H1 (cell line): ENCODE measurements around the gene SYT17. TPM values are rescaled to one million over a fixed set of nuclear protein-coding genes. Genes with fewer than 3 reads are reported as not detected.

Source experiments
- CTCF ChIA-PET: fragments of 300-600 bp; sonication (Branson Sonifier 250); formaldehyde crosslinking; loops from one replicate; lab custom pipeline; 2021; ENCODE audit not compliant: partially characterized antibody; lab: Charles Lee
- POLR2A ChIA-PET: fragments of 300-600 bp; sonication (Branson Sonifier 250); formaldehyde crosslinking; loops from one replicate; lab custom pipeline; 2021; ENCODE audit warnings: inconsistent platforms; ENCODE audit not compliant: partially characterized antibody; lab: Charles Lee
- DNase-seq, 2 experiments: peaks; one replicate each; pipeline versions ENCODE4 v3.0.0 to v3.0.0-alpha.2; 2010 to 2022; ENCODE audit warnings: low spot score in 2 of 2, low read depth in 1 of 2, mixed read lengths in 1 of 2
- FAIRE-seq: peaks from 2 replicates; lab custom pipeline; 2011; peaks lifted over from hg19 to GRCh38; lab: Jason Lieb, UNC
- H2AFZ ChIP-seq: 2 replicates; pipeline ENCODE4 v1.8.1; 2012; ENCODE audit warnings: low read length, inconsistent platforms
- H2AK5ac ChIP-seq: 2 replicates; pipeline ENCODE4 v1.6.1; 2013; ENCODE audit warnings: low read depth, low read length
- H2BK120ac ChIP-seq: replicated peaks from 2 replicates; pipeline ENCODE3; 2013; ENCODE audit warnings: low read depth, low read length, inconsistent platforms
- H2BK12ac ChIP-seq: 2 replicates; pipeline ENCODE4 v1.6.1; 2013; ENCODE audit warnings: low read depth, low read length
- H2BK15ac ChIP-seq: 2 replicates; pipeline ENCODE4 v1.6.1; 2013; ENCODE audit warnings: low read length
- H2BK20ac ChIP-seq: 2 replicates; pipeline ENCODE4 v1.6.1; 2013; ENCODE audit warnings: low read length
- H2BK5ac ChIP-seq: 2 replicates; pipeline ENCODE4 v1.6.1; 2013; ENCODE audit warnings: low read depth, low read length
- H3K14ac ChIP-seq: 2 replicates; pipeline ENCODE4 v1.6.1; 2013; ENCODE audit warnings: inconsistent platforms; ENCODE audit not compliant: insufficient read length
- H3K18ac ChIP-seq: 2 replicates; pipeline ENCODE4 v1.6.1; 2013; ENCODE audit warnings: low read length; ENCODE audit errors: extremely low read depth
- H3K23ac ChIP-seq: 2 replicates; pipeline ENCODE4 v1.6.1; 2013; ENCODE audit warnings: inconsistent platforms; ENCODE audit not compliant: insufficient read length
- H3K23me2 ChIP-seq: 2 replicates; pipeline ENCODE4 v1.6.1; 2013; ENCODE audit warnings: low read depth, low read length
- H3K27ac ChIP-seq: 2 replicates; pipeline ENCODE4 v1.6.1; 2011; ENCODE audit warnings: low read depth, low read length, inconsistent platforms
- H3K27me3 ChIP-seq, 4 experiments: replicated peaks in 1 of 4; 1 replicate in 1 of 4; 2 replicates in 3 of 4; pipeline versions ENCODE4 v1.6.1 to v1.8.1; 2011 to 2013; ENCODE audit warnings: low read length in 3 of 4, mild to moderate bottlenecking in 3 of 4, inconsistent platforms in 2 of 4, mixed read lengths in 2 of 4, moderate library complexity in 1 of 4; ENCODE audit not compliant: control insufficient read depth in 3 of 4, insufficient read depth in 3 of 4; ENCODE audit errors: extremely low read depth in 1 of 4
- H3K36me3 ChIP-seq, 4 experiments: 2 replicates each; pipeline versions ENCODE4 v1.6.1 to v1.8.1; 2011 to 2013; ENCODE audit warnings: mild to moderate bottlenecking in 4 of 4, low read length in 3 of 4, moderate library complexity in 2 of 4, control low read depth in 1 of 4, inconsistent platforms in 1 of 4; ENCODE audit not compliant: insufficient read depth in 4 of 4, control insufficient read depth in 2 of 4
- H3K4ac ChIP-seq: replicated peaks from 2 replicates; pipeline ENCODE3; 2013; ENCODE audit warnings: low read length, low read depth, mixed read lengths, inconsistent platforms; ENCODE audit not compliant: insufficient read length
- H3K4me1 ChIP-seq, 4 experiments: replicated peaks in 1 of 4; 1 replicate in 1 of 4; 2 replicates in 3 of 4; pipeline versions ENCODE4 v1.6.1 to v1.8.1; 2011 to 2013; ENCODE audit warnings: low read length in 3 of 4, inconsistent platforms in 2 of 4, mixed read lengths in 1 of 4; ENCODE audit not compliant: insufficient read depth in 4 of 4, control insufficient read depth in 3 of 4
- H3K4me2 ChIP-seq, 2 experiments: 2 replicates each; pipeline versions ENCODE4 v1.6.1 to v1.8.1; 2011 to 2013; ENCODE audit warnings: low read depth in 2 of 2, low read length in 2 of 2, control low read depth in 1 of 2, inconsistent platforms in 1 of 2, mild to moderate bottlenecking in 1 of 2; ENCODE audit not compliant: insufficient read depth in 1 of 2
- H3K4me3 ChIP-seq, 4 experiments: fragments of 200-600, 300-600 bp in 1 of 4; sonication (generic), shearing (Covaris generic), sonication (Bioruptor Twin) in 1 of 4; 2 replicates each; pipeline versions ENCODE4 v1.5.1 to v1.8.1; 2011 to 2016; ENCODE audit warnings: low read length in 4 of 4, low read depth in 3 of 4, control low read depth in 2 of 4, inconsistent platforms in 2 of 4, mild to moderate bottlenecking in 2 of 4, mixed read lengths in 1 of 4, moderate library complexity in 1 of 4; ENCODE audit not compliant: insufficient read depth in 2 of 4; ENCODE audit errors: extremely low read depth in 1 of 4
- H3K56ac ChIP-seq: replicated peaks from 2 replicates; pipeline ENCODE3; 2013; ENCODE audit warnings: low read depth, mild to moderate bottlenecking, mixed read lengths, low read length, inconsistent platforms; ENCODE audit not compliant: insufficient read length
- H3K79me1 ChIP-seq: 2 replicates; pipeline ENCODE4 v1.6.1; 2013; ENCODE audit warnings: low read depth, low read length, control low read depth
- H3K79me2 ChIP-seq, 2 experiments: 2 replicates each; pipeline versions ENCODE4 v1.6.1 to v1.8.1; 2012 to 2013; ENCODE audit warnings: low read length in 2 of 2, mild to moderate bottlenecking in 2 of 2, inconsistent platforms in 1 of 2; ENCODE audit not compliant: insufficient read depth in 2 of 2, control insufficient read depth in 1 of 2
- H3K9ac ChIP-seq, 4 experiments: replicated peaks in 1 of 4; 1 replicate in 1 of 4; 2 replicates in 3 of 4; pipeline versions ENCODE4 v1.6.1 to v1.8.1; 2011 to 2013; ENCODE audit warnings: low read depth in 3 of 4, low read length in 3 of 4, control low read depth in 2 of 4, mild to moderate bottlenecking in 2 of 4, moderate library complexity in 2 of 4, inconsistent platforms in 1 of 4; ENCODE audit errors: extremely low read depth in 1 of 4
- H3K9me3 ChIP-seq, 2 experiments: 2 replicates each; pipeline versions ENCODE4 v1.6.1 to v1.8.1; 2012 to 2013; ENCODE audit warnings: mild to moderate bottlenecking in 2 of 2, moderate library complexity in 2 of 2, control low read depth in 1 of 2, inconsistent platforms in 1 of 2, low read depth in 1 of 2, low read length in 1 of 2, mixed read lengths in 1 of 2; ENCODE audit not compliant: insufficient read depth in 2 of 2
- H4K20me1 ChIP-seq, 2 experiments: replicated peaks in 1 of 2; 2 replicates each; pipeline versions ENCODE3 to v1.8.1; 2011 to 2013; ENCODE audit warnings: inconsistent platforms in 2 of 2, low read length in 2 of 2, mild to moderate bottlenecking in 1 of 2; ENCODE audit not compliant: insufficient read depth in 2 of 2, control insufficient read depth in 1 of 2
- H4K5ac ChIP-seq: 2 replicates; pipeline ENCODE4 v1.6.1; 2013; ENCODE audit warnings: low read length, low read depth, mixed read lengths, inconsistent platforms; ENCODE audit not compliant: insufficient read length
- H4K8ac ChIP-seq: 2 replicates; pipeline ENCODE4 v1.8.0; 2013; ENCODE audit warnings: mild to moderate bottlenecking, moderate library complexity, low read length, inconsistent platforms; ENCODE audit not compliant: insufficient read depth; ENCODE audit errors: extremely low read depth
- H4K91ac ChIP-seq: replicated peaks from 2 replicates; pipeline ENCODE3; 2013; ENCODE audit warnings: low read length, mixed read lengths, inconsistent platforms; ENCODE audit not compliant: insufficient read length
- BACH1 ChIP-seq: IDR thresholded peaks from 2 replicates; pipeline ENCODE4 v1.6.1; 2012; ENCODE audit warnings: low read length, improper control_type of control experiment
- CBX5 ChIP-seq: fragments of 300-800, 300-1000 bp; sonication (generic); IDR thresholded peaks from 2 replicates; pipeline ENCODE4 v1.7.1; 2016; ENCODE audit warnings: antibody characterized with exemption, low read length, low read depth
- CEBPB ChIP-seq: IDR thresholded peaks from 2 replicates; pipeline ENCODE4 v1.6.1; 2012; ENCODE audit warnings: low read depth, low read length
- CHD2 ChIP-seq: IDR thresholded peaks from 2 replicates; pipeline ENCODE4 v1.6.1; 2012; ENCODE audit warnings: low read length, improper control_type of control experiment
- CTBP2 ChIP-seq: IDR thresholded peaks from 2 replicates; pipeline ENCODE4 v1.7.0; 2011; ENCODE audit warnings: borderline replicate concordance, mild to moderate bottlenecking, moderate library complexity, mixed read lengths, low read length; ENCODE audit not compliant: insufficient read depth, insufficient read length
- EP300 ChIP-seq, 2 experiments: IDR thresholded peaks; 1 replicate in 1 of 2; 2 replicates in 1 of 2; pipeline ENCODE4 v1.6.1; 2011 to 2012; ENCODE audit warnings: low read depth in 2 of 2, low read length in 2 of 2, mild to moderate bottlenecking in 2 of 2, borderline replicate concordance in 1 of 2, inconsistent platforms in 1 of 2, moderate library complexity in 1 of 2
- JUND ChIP-seq: IDR thresholded peaks from 2 replicates; pipeline ENCODE4 v1.6.1; 2011; ENCODE audit warnings: mild to moderate bottlenecking, improper control_type of control experiment, low read length
- KDM4A ChIP-seq: IDR thresholded peaks from one replicate; pipeline ENCODE4 v1.7.1; 2012; ENCODE audit warnings: low read depth, mild to moderate bottlenecking, moderate library complexity, low read length, inconsistent platforms; ENCODE audit not compliant: severe bottlenecking
- KDM5A ChIP-seq: fragments of 200-600 bp; IDR thresholded peaks from 2 replicates; pipeline ENCODE4 v1.7.1; 2012; ENCODE audit warnings: mild to moderate bottlenecking, low read length, inconsistent platforms, mixed read lengths
- MAX ChIP-seq: IDR thresholded peaks from 2 replicates; pipeline ENCODE4 v1.6.1; 2012; ENCODE audit warnings: inconsistent platforms
- POLR2AphosphoS5 ChIP-seq: IDR thresholded peaks from 2 replicates; pipeline ENCODE4 v1.6.1; 2011; ENCODE audit warnings: low read depth, low read length
- SP4 ChIP-seq: IDR thresholded peaks from 2 replicates; pipeline ENCODE4 v1.6.1; 2012; ENCODE audit warnings: low read length, inconsistent platforms
- SRF ChIP-seq: IDR thresholded peaks from 2 replicates; pipeline ENCODE4 v1.6.1; 2011; ENCODE audit warnings: mild to moderate bottlenecking, low read depth, low read length, moderate library complexity
- TAF1 ChIP-seq: IDR thresholded peaks from 2 replicates; pipeline ENCODE4 v1.6.1; 2011; ENCODE audit warnings: mild to moderate bottlenecking, low read depth, low read length
- ZNF274 ChIP-seq: IDR thresholded peaks from 2 replicates; pipeline ENCODE4 v1.7.0; 2012; ENCODE audit warnings: low read length, borderline replicate concordance; ENCODE audit errors: extremely low read depth
- WGBS, 2 experiments: shearing (Covaris generic) in 1 of 2; methylation state at CpG; one replicate each; pipeline versions ENCODE4 v1.1.6 to v1.1.7; 2013 to 2015; ENCODE audit warnings: low lambda C conversion rate in 2 of 2, mixed read lengths in 2 of 2, inconsistent platforms in 1 of 2, low coverage in 1 of 2, missing lambda C conversion rate in 1 of 2; ENCODE audit not compliant: insufficient replicate concordance in 2 of 2, insufficient coverage in 1 of 2, insufficient read length in 1 of 2; ENCODE audit errors: extremely low coverage in 1 of 2, missing lambda C conversion rate in 1 of 2; 5-methylcytosine and 5-hydroxymethylcytosine counted together
- polyA plus RNA-seq, 7 experiments: library from polyadenylated mRNA; depleted of rRNA in 3 of 7; stranded (reverse) in 5 of 7; unstranded in 2 of 7; fragments of >200 nt in 5 of 7; fragments of 200-250 nt in 2 of 7; gene quantifications; 1 replicate in 5 of 7; 2 replicates in 1 of 7; 4 replicates in 1 of 7; pipeline versions ENCODE4 v1.2.1 to v1.2.3, GENCODE V29; 2011 to 2013; ENCODE audit warnings: missing spikeins in 2 of 7, mixed read lengths in 2 of 7
- total RNA-seq: library from RNA; stranded (reverse); fragmentation: NEBNext Ultra II Directional; extraction: Animal tissue kit (Norgen Biotek cat#: 25700); gene quantifications from 2 replicates; pipeline ENCODE4 v1.2.1, GENCODE V29; 2021

SYT17 gene
- total and polyA plus RNA-seq, 2 of the 8 experiments (the other 6 are each of a cell fraction or from before 2014, with no cell fraction given), result 5.8 to 18.1 TPM

- Histone ChIP-seq H3K4ac (no peak overlapping the region), H3K9ac (no peak overlapping the region; a peak in 1 of 7 replicates), H2AK5ac (no peak overlapping the region), H2BK20ac (no peak overlapping the region), H3K4me2 (no peak overlapping the region), H2BK12ac (no peak overlapping the region), H3K27ac (no peak overlapping the region), H3K4me3 (no peak overlapping the region), H3K18ac (no peak overlapping the region), H3K23me2 (peaks cover 3% of the 10 kb centered on the region; the same call in 1 of the 2 replicates), H4K8ac (no peak overlapping the region), H2BK15ac (no peak overlapping the region), H4K20me1 (no peaks in the 10 kb centered on the region), H3K79me2 (no peaks in the 10 kb centered on the region), H3K23ac (no peak overlapping the region), H4K5ac (no peak overlapping the region), H2BK120ac (no peak overlapping the region), H3K36me3 (no peaks in the 10 kb centered on the region), H3K27me3 (peaks cover 0 to 16% (median 14%) of the 10 kb centered on the region in 4 experiments; a peak in 5 of 7 replicates), H3K9me3 (no peaks in the 10 kb centered on the region), H2BK5ac (no peak overlapping the region), H3K56ac (no peak overlapping the region), H3K79me1 (no peaks in the 10 kb centered on the region), H4K91ac (no peak overlapping the region), H3K14ac (no peak overlapping the region), H3K4me1 (peaks cover 0 to 2% (median 2%) of the 10 kb centered on the region in 4 experiments; a peak in 3 of 7 replicates), H2AFZ (no peak overlapping the region)
- FAIRE-seq (no peak), DNase-seq (no peak)
- ChIA-PET POLR2A (no interaction called here), CTCF (interaction anchor here (0.9 to 3.0 kb wide), 2 partner anchors 15 to 79 kb away, joined by 5 to 19 read pairs; no protein-coding TSS in a partner anchor)
- 86% methylated on average over 5 of the region's 5 CpGs; no CpG with 5 or more reads in 1 of the 2 experiments for WGBS, 2 experiments
- no peak for TF ChIP-seq EP300 (IDR thresholded peaks at IDR 0.05; ENCODE audit: borderline replicate concordance in 1 of 2, low read depth in 2 of 2, low read length in 2 of 2)
- TF ChIP-seq SP4, result no peak
- no peak for TF ChIP-seq CTBP2
- no peak for TF ChIP-seq JUND
- no peak for TF ChIP-seq MAX
- TF ChIP-seq KDM5A, result no peak
- TF ChIP-seq CHD2, result no peak
- no peak for TF ChIP-seq SRF
- no peak for TF ChIP-seq CBX5
- TF ChIP-seq CEBPB, result no peak
- no peak for TF ChIP-seq TAF1
- no peak for TF ChIP-seq ZNF274
- TF ChIP-seq BACH1, result no peak
- no peak for TF ChIP-seq KDM4A
- no peak for TF ChIP-seq POLR2AphosphoS5
Measured at GRCh38 chr16:19165101-19165500, 2.9 kb upstream of the SYT17 start.
